DMS 273 treated with DMSO at 0.1 percent for 48 hours (cell line): ENCODE measurements around the gene FAM184A.
"Not testable (repeated sequence)": the region's sequence is repeated elsewhere in the genome, so short reads cannot be mapped to it uniquely, and the experiment has no call there.

Experiments
- DNase-seq: peaks from one replicate; lab custom pipeline; 2025; lab: John Stamatoyannopoulos, UW

FAM184A gene, protein sequence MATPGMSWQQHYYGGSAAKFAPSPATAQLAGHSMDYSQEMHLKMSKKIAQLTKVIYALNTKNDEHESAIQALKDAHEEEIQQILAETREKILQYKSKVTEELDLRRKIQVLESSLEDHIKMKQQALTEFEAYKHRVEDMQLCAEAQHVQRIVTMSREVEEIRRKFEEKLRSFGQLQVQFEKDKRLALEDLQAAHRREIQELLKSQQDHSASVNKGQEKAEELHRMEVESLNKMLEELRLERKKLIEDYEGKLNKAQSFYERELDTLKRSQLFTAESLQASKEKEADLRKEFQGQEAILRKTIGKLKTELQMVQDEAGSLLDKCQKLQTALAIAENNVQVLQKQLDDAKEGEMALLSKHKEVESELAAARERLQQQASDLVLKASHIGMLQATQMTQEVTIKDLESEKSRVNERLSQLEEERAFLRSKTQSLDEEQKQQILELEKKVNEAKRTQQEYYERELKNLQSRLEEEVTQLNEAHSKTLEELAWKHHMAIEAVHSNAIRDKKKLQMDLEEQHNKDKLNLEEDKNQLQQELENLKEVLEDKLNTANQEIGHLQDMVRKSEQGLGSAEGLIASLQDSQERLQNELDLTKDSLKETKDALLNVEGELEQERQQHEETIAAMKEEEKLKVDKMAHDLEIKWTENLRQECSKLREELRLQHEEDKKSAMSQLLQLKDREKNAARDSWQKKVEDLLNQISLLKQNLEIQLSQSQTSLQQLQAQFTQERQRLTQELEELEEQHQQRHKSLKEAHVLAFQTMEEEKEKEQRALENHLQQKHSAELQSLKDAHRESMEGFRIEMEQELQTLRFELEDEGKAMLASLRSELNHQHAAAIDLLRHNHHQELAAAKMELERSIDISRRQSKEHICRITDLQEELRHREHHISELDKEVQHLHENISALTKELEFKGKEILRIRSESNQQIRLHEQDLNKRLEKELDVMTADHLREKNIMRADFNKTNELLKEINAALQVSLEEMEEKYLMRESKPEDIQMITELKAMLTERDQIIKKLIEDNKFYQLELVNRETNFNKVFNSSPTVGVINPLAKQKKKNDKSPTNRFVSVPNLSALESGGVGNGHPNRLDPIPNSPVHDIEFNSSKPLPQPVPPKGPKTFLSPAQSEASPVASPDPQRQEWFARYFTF

GRCh38 chr6:119078376-119079282 is at the start of gene FAM184A:
Gene FAM184A (minus strand): TSS chr6:119078664. CDS start chr6:119078299, 365 bp downstream.
- peak; percentile 43 for DNase-seq

DNA sequence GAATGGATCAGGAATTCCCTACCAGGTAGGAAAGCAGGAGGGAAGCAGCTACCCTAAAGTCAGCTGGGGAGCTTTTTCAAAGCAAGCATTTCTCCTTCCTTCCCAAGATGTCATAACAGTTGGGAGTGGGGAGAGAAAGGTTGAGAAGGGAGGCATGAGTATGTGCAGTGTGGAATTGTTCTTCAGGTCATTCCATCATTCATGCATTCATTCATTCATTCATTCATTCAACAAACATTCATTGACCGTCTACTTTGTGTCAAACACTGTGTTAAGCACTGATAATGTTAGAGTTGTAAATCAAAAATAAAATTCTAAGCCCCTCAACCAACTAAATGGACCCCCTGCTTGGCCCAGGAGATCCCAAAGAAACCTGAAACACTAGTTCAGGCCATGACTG is 49.2 kb upstream of the FAM184A start:
- DNase-seq: no peak

- DNase-seq: no peak
Measured at GRCh38 chr6:119126826-119127225, 48.4 kb upstream of the FAM184A start.

- no peak for DNase-seq
Measured at GRCh38 chr6:119126140-119126539, 47.7 kb upstream of the FAM184A start.

- DNase-seq: no peak
Measured at GRCh38 chr6:119125576-119125975, 47.1 kb upstream of the FAM184A start.

GRCh38 chr6:119124079-119124824 is 45.8 kb upstream of the FAM184A start:
- no peak for DNase-seq

DNA sequence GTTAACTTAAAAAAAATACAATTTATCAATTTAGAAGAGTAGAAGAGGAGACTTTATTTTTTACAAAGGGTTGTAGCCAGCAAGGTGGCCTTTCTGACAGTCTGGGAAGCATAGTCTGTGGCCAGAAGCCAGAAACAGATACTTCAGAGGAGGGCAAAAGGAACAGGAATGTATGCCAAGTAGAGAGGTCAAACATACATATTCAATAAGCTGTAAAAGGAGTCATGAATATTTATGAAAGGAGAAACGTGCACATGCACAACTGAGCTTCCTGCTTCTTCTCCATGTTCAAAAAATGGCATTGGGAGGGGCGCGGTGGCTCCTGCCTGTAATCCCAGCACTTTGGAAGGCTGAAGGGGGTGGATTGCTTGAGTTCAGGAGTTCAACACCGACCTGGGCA is 43.9 kb upstream of the FAM184A start:
- DNase-seq: no peak

DNA sequence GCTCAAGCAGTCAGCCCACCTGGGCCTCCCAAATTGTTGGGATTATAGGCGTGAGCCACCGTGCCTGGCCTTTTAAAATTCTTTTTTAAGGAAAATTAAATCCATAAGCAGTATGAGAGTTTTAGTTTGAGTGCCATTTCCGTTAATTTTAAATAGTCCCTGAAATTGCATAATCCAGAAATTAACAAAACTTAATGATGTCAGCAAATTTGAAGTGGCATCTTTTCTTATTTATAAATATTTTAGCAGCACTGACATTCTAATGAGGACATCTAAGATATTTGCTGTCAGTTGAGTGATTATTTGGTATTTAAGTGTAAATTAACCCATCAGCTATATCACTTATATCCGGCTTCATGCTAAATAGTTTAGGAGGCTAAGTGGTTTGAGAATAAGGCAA is 42.9 kb upstream of the FAM184A start:
- DNase-seq: no peak

DNA sequence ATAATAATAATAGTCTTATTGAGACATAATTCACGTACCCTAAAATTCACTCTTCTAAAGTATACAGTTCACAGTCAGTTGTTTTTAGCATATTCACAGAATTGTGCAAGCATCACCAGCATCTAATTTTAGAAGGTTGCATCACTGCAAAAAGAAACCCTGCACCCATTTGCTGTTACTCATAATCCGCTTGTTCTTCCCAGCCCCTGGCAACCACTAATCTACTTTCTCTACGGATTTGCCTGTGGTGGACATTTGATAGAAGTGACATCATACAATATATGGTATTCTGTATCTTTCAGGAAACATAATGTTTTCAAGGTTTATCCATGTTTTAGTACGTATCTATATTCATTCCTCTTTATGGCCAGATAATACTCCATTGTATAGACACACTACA is 41.5 kb upstream of the FAM184A start:
- no peak for DNase-seq

DNA sequence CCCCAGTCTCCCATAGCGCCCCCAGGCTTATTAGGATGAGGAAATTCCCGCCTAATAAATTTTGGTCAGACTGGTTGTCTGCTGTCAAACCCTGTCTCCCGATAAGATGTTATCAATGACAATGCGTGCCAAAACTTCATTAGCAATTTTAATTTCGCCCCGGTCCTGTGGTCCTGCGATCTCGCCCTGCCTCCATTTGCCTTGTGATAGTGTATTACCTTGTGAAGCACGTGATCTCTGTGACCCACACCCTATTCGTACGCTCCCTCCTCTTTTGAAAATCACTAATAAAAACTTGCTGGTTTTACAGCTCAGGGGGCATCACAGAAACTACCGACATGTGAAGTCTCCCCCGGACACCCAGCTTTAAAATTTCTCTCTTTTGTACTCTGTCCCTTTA is 40.6 kb upstream of the FAM184A start:
- not testable (repeated sequence) for DNase-seq

DNA sequence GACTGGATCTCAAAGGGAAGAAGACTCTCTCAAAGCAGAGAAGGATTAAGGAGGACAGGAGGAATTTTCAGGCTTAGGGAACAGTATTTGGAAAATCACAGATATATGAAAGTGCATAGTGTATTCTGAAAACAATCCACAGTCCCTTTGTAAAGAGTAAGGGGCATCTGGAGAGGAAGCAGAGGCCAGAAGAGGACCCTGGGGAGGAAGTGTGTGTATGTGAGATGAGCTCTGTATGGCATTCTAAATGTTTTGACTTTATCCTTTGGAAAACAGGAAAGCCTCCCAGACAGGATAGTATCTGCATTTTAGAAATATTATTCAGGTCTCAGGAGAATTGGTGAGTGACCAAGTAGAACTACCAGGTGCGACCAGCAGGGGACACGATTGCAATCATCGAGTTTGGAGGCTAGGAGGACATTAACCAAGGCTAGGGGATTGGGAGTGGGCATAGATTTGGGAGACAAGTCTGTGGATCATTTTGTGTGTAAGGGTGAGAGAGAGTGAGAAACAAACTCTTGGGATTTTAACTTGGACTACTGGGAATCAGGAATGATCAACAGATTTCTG is 38.3 kb upstream of the FAM184A start:
- DNase-seq: no peak

- no peak for DNase-seq
Measured at GRCh38 chr6:119113961-119114360, 35.5 kb upstream of the FAM184A start.

- DNase-seq: no peak
Measured at GRCh38 chr6:119112812-119113530, 34.5 kb upstream of the FAM184A start.

DNA sequence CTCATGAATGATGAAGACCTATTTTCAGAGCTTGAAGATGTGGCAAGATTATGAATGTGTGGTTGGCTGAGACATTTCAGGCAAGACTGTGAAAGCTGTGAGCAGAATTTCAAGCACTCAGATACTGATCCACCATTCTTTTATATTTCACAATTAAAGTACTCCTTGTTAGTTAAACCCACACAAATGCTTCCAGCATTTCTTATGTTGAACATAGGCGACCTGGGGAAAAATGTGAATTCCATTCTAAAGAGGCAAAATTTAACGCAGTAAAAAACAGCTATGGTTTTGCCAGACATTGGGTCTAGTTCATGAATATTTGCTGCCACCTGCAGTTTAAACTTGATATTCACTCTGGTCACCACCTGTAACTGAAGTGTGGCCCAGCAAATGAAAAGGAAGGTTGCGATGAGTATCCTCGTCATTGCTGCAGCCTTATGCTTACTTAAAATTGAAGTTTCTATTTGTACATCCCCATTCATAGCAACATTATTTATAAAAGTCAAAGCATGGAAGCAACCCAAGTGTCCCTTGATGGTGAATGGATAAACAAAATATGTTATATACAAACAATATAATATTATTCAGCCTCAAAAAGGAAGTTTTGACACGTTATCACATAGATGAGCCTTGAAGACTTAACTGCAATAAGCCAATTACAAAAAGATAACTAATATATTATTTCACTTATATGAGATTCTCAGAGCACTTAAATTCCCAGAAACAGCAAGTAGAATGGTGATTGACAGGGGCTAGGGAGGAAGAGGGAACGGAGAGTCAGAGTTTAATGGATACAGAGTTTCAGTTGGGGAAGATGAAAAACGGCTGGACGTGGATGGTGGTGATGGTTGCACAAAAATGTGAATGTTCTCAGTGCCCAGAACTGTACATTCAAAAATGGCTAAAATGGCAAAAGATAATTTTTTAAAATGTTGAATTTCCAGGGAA is 32.4 kb upstream of the FAM184A start:
- DNase-seq: peak; percentile 18

GRCh38 chr6:119109654-119110325 is 31.3 kb upstream of the FAM184A start:
- DNase-seq: no peak

- no peak for DNase-seq
Measured at GRCh38 chr6:119108076-119108475, 29.6 kb upstream of the FAM184A start.

GRCh38 chr6:119105282-119105681 is 26.8 kb upstream of the FAM184A start:
- DNase-seq: no peak

GRCh38 chr6:119102901-119103300 is 24.4 kb upstream of the FAM184A start:
- no peak for DNase-seq
